Osteoblast (primary cell): ENCODE measurements around the gene ANTXR1. TPM values are rescaled to one million over a fixed set of nuclear protein-coding genes. Genes with fewer than 3 reads are reported as not detected.

Experiments
- DNase-seq: peaks from one replicate; pipeline ENCODE4 v3.0.0; 2011; ENCODE audit warnings: low spot score, mixed read lengths; ENCODE audit not compliant: insufficient read length; ENCODE audit errors: missing footprints
- H2AFZ ChIP-seq: 2 replicates; pipeline ENCODE4 v1.6.0; 2011; ENCODE audit warnings: mild to moderate bottlenecking, low read length
- H3K27ac ChIP-seq: 2 replicates; pipeline ENCODE4 v1.5.1; 2011; ENCODE audit warnings: mild to moderate bottlenecking, low read depth, low read length, moderate library complexity
- H3K27me3 ChIP-seq: 2 replicates; pipeline ENCODE4 v1.6.0; 2012; ENCODE audit warnings: mild to moderate bottlenecking, control low read depth, inconsistent platforms, low read length, moderate library complexity; ENCODE audit not compliant: insufficient read depth
- H3K36me3 ChIP-seq: 2 replicates; pipeline ENCODE4 v1.5.1; 2011; ENCODE audit warnings: mild to moderate bottlenecking, low read length, control low read depth, moderate library complexity; ENCODE audit not compliant: insufficient read depth
- H3K4me1 ChIP-seq: 2 replicates; pipeline ENCODE4 v1.5.1; 2011; ENCODE audit warnings: mild to moderate bottlenecking, low read length, control low read depth, moderate library complexity; ENCODE audit not compliant: insufficient read depth
- H3K4me2 ChIP-seq: 2 replicates; pipeline ENCODE4 v1.6.0; 2011; ENCODE audit warnings: mild to moderate bottlenecking, low read length; ENCODE audit not compliant: insufficient read depth
- H3K4me3 ChIP-seq: fragments of 200-600 bp; sonication (generic); 3 replicates; pipeline ENCODE4 v1.5.1; 2012; ENCODE audit warnings: mild to moderate bottlenecking, low read length, inconsistent platforms; ENCODE audit not compliant: insufficient read depth
- H3K79me2 ChIP-seq: 2 replicates; pipeline ENCODE4 v1.6.0; 2012; ENCODE audit warnings: mild to moderate bottlenecking, low read length, control low read depth, inconsistent platforms; ENCODE audit not compliant: insufficient read depth
- H3K9me3 ChIP-seq: 2 replicates; pipeline ENCODE4 v1.5.1; 2011; ENCODE audit warnings: low read depth, low read length, control low read depth
- H4K20me1 ChIP-seq: 2 replicates; pipeline ENCODE4 v1.6.0; 2012; ENCODE audit warnings: mild to moderate bottlenecking, low read length, control low read depth; ENCODE audit not compliant: insufficient read depth
- CTCF ChIP-seq: IDR thresholded peaks from 2 replicates; pipeline ENCODE4 v1.5.1; 2011; ENCODE audit warnings: mild to moderate bottlenecking, low read depth, low read length, moderate library complexity; ENCODE audit errors: extremely low read depth
- total RNA-seq: library from RNA; depleted of rRNA; stranded (reverse); fragments of >200 nt; gene quantifications from 2 replicates; pipeline ENCODE4 v1.2.3, GENCODE V29; 2012

Gene ANTXR1
- total RNA-seq, 1 donor, result 123 TPM

GRCh38 chr2:69237070-69237670 is 224.2 kb downstream of the ANTXR1 start:
- no peaks in the 10 kb centered on the region for H3K79me2 ChIP-seq
- no peaks in the 10 kb centered on the region for H4K20me1 ChIP-seq
- H2AFZ ChIP-seq, result no peak overlapping the region
- peaks cover 27% of the 10 kb centered on the region for H3K4me1 ChIP-seq
- DNase-seq, result no peak
- no peak overlapping the region for H3K4me3 ChIP-seq
- H3K27me3 ChIP-seq, result no peaks in the 10 kb centered on the region
- H3K27ac ChIP-seq, result peak overlapping the region; percentile 85
- H3K36me3 ChIP-seq, result no peaks in the 10 kb centered on the region
- H3K4me2 ChIP-seq, result no peak overlapping the region
- no peaks in the 10 kb centered on the region for H3K9me3 ChIP-seq
- TF ChIP-seq CTCF, result no peak

GRCh38 chr2:69238449-69239031 is 225.6 kb downstream of the ANTXR1 start:
- Histone ChIP-seq H3K36me3 (no peaks in the 10 kb centered on the region), H3K4me2 (no peak overlapping the region), H3K4me3 (no peak overlapping the region), H3K27me3 (no peaks in the 10 kb centered on the region), H3K79me2 (no peaks in the 10 kb centered on the region), H4K20me1 (no peaks in the 10 kb centered on the region), H3K4me1 (peaks cover 41% of the 10 kb centered on the region), H3K27ac (peak overlapping the region; percentile 85), H3K9me3 (no peaks in the 10 kb centered on the region), H2AFZ (no peak overlapping the region)
- TF ChIP-seq CTCF, result no peak
- no peak for DNase-seq

- Histone ChIP-seq H3K36me3 (peaks cover 7% of the 10 kb centered on the region), H3K4me1 (peaks cover 41% of the 10 kb centered on the region), H3K4me3 (no peak overlapping the region), H3K27ac (no peak overlapping the region), H2AFZ (no peak overlapping the region), H4K20me1 (no peaks in the 10 kb centered on the region), H3K27me3 (no peaks in the 10 kb centered on the region), H3K9me3 (no peaks in the 10 kb centered on the region), H3K4me2 (no peak overlapping the region), H3K79me2 (no peaks in the 10 kb centered on the region)
- DNase-seq, result no peak
- no peak for TF ChIP-seq CTCF
Observed at GRCh38 chr2:69241093-69241492, 228.1 kb downstream of the ANTXR1 start.

GRCh38 chr2:69241664-69242514 is 228.9 kb downstream of the ANTXR1 start:
- H3K4me3 ChIP-seq, result no peak overlapping the region
- H3K27ac ChIP-seq, result peak overlapping the region; percentile 85
- peaks cover 14% of the 10 kb centered on the region for H3K36me3 ChIP-seq
- H2AFZ ChIP-seq, result no peak overlapping the region
- H3K4me1 ChIP-seq, result peaks cover 38% of the 10 kb centered on the region
- no peaks in the 10 kb centered on the region for H3K79me2 ChIP-seq
- no peaks in the 10 kb centered on the region for H4K20me1 ChIP-seq
- H3K4me2 ChIP-seq, result no peak overlapping the region
- no peak for TF ChIP-seq CTCF
- H3K9me3 ChIP-seq, result no peaks in the 10 kb centered on the region
- no peaks in the 10 kb centered on the region for H3K27me3 ChIP-seq
- no peak for DNase-seq
